Cardiac fibroblast (primary cell): ENCODE measurements around the gene HLA-DRA.

Experiments used
- DNase-seq, 2 donors: peaks; one replicate each; pipeline versions ENCODE4 v3.0.0 to v3.0.0-alpha.2; 2010; ENCODE audit warnings: low read depth in 2 of 2
- H3K4me3 ChIP-seq, 2 donors: replicated peaks in 1 of 2; 1 replicate in 1 of 2; 2 replicates in 1 of 2; pipeline ENCODE4 v1.5.1; 2011; ENCODE audit warnings: low read depth in 2 of 2, low read length in 2 of 2, mild to moderate bottlenecking in 2 of 2, moderate library complexity in 1 of 2
- CTCF ChIP-seq: IDR thresholded peaks from one replicate; pipeline ENCODE4 v1.5.1; 2011; ENCODE audit warnings: low read depth, mild to moderate bottlenecking, low read length, inconsistent platforms

The HLA-DRA gene

GRCh38 chr6:32439602-32440214 is at the start of gene HLA-DRA:
Gene HLA-DRA, plus strand, starts transcription at chr6:32439887. Its CDS starts 64 bp downstream, at chr6:32439951.
- DNase-seq: peak; percentile 60 to 68
- TF ChIP-seq CTCF: no peak
- no peak within 1 kb of the TSS for H3K4me3 ChIP-seq

DNA sequence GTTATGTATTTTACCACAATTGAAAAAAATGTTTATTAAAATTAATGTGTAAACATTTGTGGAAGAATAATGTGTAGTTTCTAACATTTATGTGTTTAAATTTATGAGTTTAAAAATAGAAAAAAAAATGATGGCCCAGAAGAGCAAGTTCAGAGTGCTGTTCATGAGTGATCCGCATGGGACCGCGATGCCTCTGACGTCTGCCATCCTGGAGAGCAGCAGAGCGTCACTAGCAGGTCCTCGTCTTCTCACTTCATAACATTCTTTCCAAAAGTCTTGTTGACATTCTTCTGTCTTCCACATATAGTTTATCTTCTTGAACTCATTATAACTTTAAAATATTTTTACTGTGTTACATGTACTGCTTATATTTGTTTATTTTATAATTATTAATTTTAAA is 48.2 kb upstream of the HLA-DRA start:
- TF ChIP-seq CTCF: no peak
- H3K4me3 ChIP-seq: no peak overlapping the region
- no peak for DNase-seq

- H3K4me3 ChIP-seq: no peak overlapping the region
- no peak for TF ChIP-seq CTCF
- DNase-seq: peak; percentile 33 to 47
These were observed 45.8 kb upstream of the HLA-DRA start for GRCh38 chr6:32393665-32394420.

GRCh38 chr6:32396028-32396427 is 43.7 kb upstream of the HLA-DRA start:
- no peak overlapping the region for H3K4me3 ChIP-seq
- TF ChIP-seq CTCF: no peak
- DNase-seq: no peak

DNA sequence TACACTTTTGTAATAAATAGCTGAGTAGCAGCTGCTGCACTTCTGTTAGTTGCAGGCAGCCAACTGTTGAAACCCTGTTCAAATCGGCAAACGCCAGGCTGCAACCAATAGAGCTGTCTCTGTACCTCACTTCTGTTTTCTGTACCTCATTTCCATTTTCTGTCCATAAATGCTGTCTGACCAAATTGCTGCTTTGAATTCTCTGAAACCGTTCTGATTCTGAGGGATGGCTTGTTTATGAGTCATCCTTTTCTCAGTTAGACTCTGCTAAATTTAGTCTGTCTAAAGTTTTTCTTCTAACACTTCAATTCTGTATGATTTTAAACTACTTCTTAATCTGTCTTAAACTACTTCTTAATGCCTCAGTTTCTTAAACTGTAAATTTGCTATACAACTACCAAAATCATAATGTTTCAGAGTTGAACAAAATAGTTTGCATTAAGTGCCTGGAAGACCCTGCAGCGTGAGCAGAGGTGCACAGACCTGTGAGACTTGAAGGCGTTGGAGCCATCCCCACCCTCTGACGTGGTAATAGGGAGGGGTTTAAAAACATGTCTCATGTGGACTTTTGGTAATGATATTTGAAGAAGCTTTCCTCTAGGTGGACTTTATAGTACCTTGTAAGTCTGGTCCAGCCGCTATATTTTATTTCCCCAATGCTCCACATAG is 42.3 kb upstream of the HLA-DRA start:
- DNase-seq: peak in 1 of 2 donors; percentile 6
- no peak overlapping the region for H3K4me3 ChIP-seq
- TF ChIP-seq CTCF: no peak

- no peak overlapping the region for H3K4me3 ChIP-seq
- no peak for TF ChIP-seq CTCF
- DNase-seq: no peak
These were observed 38.3 kb upstream of the HLA-DRA start for GRCh38 chr6:32401284-32401963.
